Mucosa of rectum (tissue), 2 donors: Measurements from ENCODE around the gene SAMD11.

ENCODE experiments used
- H3K27ac ChIP-seq, 2 donors: one replicate each; pipeline ENCODE4 v1.7.0; 2013; ENCODE audit warnings: inconsistent platforms in 2 of 2, low read depth in 2 of 2, low read length in 2 of 2
- H3K27me3 ChIP-seq, 2 donors: one replicate each; pipeline ENCODE4 v1.7.0; 2013; ENCODE audit warnings: low read length in 2 of 2; ENCODE audit not compliant: control insufficient read depth in 2 of 2, insufficient read depth in 2 of 2
- H3K36me3 ChIP-seq, 2 donors: one replicate each; pipeline ENCODE4 v1.7.0; 2013; ENCODE audit warnings: low read length in 2 of 2; ENCODE audit not compliant: control insufficient read depth in 2 of 2, insufficient read depth in 2 of 2
- H3K4me1 ChIP-seq, 2 donors: one replicate each; pipeline ENCODE4 v1.7.0; 2013; ENCODE audit warnings: low read length in 2 of 2, mild to moderate bottlenecking in 1 of 2; ENCODE audit not compliant: control insufficient read depth in 2 of 2, insufficient read depth in 2 of 2
- H3K4me3 ChIP-seq, 2 donors: one replicate each; pipeline ENCODE4 v1.7.0; 2013; ENCODE audit warnings: low read length in 2 of 2
- H3K9ac ChIP-seq, 2 donors: one replicate each; pipeline ENCODE4 v1.7.0; 2013; ENCODE audit warnings: low read length in 2 of 2, low read depth in 1 of 2, mild to moderate bottlenecking in 1 of 2
- H3K9me3 ChIP-seq, 2 donors: one replicate each; pipeline ENCODE4 v1.7.0; 2013; ENCODE audit warnings: low read length in 2 of 2; ENCODE audit not compliant: control insufficient read depth in 2 of 2
- donor health status: healthy.
- donor health status: Normal muscosa, but diverticular disease.

SAMD11 gene

DNA sequence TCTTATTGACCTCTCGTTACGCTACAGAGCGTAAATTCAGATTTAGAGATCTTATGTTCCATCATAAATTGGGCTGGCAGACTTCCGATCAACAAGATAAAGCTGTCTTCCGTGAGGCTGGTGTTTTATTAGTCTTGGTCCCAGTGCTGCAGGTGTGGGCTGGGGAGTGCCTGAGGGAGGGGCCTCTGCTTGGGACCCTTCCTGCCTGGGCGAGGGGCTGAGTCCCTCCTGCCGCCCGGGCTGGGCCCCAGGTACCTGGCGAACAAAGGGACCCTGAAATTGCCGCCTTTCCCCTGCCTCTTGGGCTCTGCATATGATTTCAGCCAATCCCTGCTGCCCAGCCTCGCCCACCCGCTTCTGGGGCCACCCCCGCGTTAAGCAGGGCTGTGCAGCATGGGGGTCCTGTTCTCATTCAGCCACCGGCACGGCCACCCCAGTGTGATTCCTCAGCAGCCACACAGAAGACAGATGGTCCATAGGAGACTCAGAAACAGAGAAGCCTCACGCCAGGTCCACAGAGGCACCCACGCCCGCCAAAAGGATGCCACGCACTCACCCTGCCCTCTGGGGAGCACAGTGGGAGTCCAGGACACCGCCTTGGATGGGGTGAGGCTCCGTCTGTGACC is 6.1 kb upstream of the SAMD11 start:
- no peak overlapping the region for H3K4me3 ChIP-seq
- no peak overlapping the region for H3K9ac ChIP-seq
- peaks cover 71 to 88% of the 10 kb centered on the region in 2 donors for H3K27me3 ChIP-seq
- H3K36me3 ChIP-seq = no peaks in the 10 kb centered on the region
- no peak overlapping the region for H3K27ac ChIP-seq
- no peaks in the 10 kb centered on the region for H3K9me3 ChIP-seq
- H3K4me1 ChIP-seq = peaks cover 9 to 13% of the 10 kb centered on the region in 2 donors

DNA sequence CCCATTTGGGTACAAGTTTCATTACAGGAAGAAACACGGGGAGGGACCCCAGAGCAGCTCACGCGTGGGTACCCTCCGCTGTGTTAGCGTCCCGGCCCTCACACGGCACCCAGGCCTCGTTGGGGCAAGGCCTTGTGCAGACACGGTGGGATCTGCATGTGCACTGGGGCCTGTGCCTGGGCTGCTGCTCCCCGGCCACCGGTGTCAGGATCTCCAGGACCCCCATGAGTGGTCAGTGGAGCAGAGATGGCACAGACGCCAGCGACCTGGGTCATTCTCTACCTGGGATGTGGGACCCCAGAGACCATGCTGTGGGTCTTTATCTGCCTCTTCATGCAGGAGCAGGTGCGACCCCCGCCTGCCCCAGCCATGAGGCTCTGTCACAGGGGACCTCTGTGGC is 5.4 kb upstream of the SAMD11 start:
- no peaks in the 10 kb centered on the region for H3K9me3 ChIP-seq
- peaks cover 77 to 88% of the 10 kb centered on the region in 2 donors for H3K27me3 ChIP-seq
- H3K4me1 ChIP-seq = peaks cover 14 to 17% of the 10 kb centered on the region in 2 donors
- no peaks in the 10 kb centered on the region for H3K36me3 ChIP-seq
- no peak overlapping the region for H3K27ac ChIP-seq
- no peak overlapping the region for H3K9ac ChIP-seq
- no peak overlapping the region for H3K4me3 ChIP-seq

DNA sequence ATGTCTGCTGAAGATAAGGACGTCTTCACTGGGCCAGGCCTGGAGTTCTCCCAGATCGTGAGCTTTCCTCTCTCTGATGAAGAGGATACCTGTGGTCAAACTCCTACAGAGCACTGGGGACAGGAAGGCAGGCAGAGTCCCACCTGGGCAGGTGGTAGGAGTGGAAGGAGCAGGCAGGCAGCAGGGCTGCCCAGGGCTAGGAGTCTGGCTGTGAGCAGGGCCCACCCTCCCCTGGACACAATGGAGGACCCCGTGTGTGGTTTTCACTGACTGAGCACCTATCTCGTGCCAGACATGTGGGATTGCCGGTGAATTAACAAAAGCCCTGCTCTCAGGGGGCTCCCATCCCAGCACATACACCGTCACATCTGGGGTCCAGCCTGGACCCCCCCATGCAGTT is 4.9 kb upstream of the SAMD11 start:
- no peaks in the 10 kb centered on the region for H3K36me3 ChIP-seq
- H3K27ac ChIP-seq = no peak overlapping the region
- H3K4me3 ChIP-seq = no peak overlapping the region
- peaks cover 78 to 87% of the 10 kb centered on the region in 2 donors for H3K27me3 ChIP-seq
- no peak overlapping the region for H3K9ac ChIP-seq
- H3K9me3 ChIP-seq = no peaks in the 10 kb centered on the region
- H3K4me1 ChIP-seq = peaks cover 16 to 19% of the 10 kb centered on the region in 2 donors

DNA sequence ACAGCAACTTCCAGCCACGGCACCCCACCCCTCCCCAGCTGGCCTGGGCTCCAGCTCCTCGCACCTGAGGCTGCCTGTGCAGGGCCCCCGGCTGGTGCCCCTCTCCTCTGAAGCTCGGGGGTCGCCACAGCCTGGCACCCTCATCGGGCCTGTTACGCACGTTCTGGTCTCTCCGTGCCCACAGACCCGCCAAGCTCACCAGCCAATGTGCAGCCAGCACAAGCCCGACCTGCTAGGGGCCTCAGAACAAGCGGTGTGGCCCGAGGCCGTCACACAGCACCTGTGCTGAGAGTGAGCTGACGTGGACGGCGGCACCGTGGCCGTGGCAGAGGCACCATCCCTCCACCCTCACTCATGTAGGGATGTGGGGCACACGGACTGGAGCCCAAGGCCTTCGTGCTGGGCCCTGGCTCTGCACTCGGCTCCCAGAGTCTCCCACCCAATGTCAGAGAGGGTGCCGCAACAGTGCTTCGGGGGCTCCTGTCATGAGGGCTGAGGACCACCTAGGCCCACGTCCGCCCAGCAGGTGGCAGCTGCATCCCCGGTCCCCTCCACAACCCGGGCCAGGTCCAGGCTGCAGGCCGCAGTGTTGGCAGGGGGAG is 4.4 kb upstream of the SAMD11 start:
- H3K27me3 ChIP-seq = peaks cover 76 to 83% of the 10 kb centered on the region in 2 donors
- H3K27ac ChIP-seq = no peak overlapping the region
- H3K9ac ChIP-seq = no peak overlapping the region
- peaks cover 16 to 21% of the 10 kb centered on the region in 2 donors for H3K4me1 ChIP-seq
- no peaks in the 10 kb centered on the region for H3K36me3 ChIP-seq
- H3K4me3 ChIP-seq = no peak overlapping the region
- no peaks in the 10 kb centered on the region for H3K9me3 ChIP-seq

DNA sequence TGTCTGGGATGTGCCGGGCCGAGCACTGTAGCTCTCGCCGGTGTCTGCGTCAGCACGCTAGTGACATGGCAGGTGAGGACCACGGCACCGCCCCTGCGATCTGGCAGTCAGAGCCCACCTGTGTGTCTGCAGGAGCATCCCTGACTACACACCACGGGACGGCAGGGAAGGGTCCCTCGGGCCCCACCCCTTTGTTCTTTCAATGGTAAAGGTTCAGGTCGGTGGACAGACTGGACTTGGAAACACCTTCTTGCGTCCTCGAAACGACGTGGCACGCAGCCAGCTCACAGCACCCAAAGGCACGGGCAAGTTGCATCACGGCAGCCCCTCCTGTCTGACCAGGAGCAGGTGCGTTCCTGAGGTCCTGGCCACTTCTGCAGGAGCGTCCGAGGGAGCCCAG is 3.7 kb upstream of the SAMD11 start:
- peaks cover 21 to 26% of the 10 kb centered on the region in 2 donors for H3K4me1 ChIP-seq
- H3K27me3 ChIP-seq = peaks cover 73 to 83% of the 10 kb centered on the region in 2 donors
- H3K36me3 ChIP-seq = no peaks in the 10 kb centered on the region
- H3K27ac ChIP-seq = no peak overlapping the region
- H3K4me3 ChIP-seq = no peak overlapping the region
- H3K9ac ChIP-seq = no peak overlapping the region
- no peaks in the 10 kb centered on the region for H3K9me3 ChIP-seq

DNA sequence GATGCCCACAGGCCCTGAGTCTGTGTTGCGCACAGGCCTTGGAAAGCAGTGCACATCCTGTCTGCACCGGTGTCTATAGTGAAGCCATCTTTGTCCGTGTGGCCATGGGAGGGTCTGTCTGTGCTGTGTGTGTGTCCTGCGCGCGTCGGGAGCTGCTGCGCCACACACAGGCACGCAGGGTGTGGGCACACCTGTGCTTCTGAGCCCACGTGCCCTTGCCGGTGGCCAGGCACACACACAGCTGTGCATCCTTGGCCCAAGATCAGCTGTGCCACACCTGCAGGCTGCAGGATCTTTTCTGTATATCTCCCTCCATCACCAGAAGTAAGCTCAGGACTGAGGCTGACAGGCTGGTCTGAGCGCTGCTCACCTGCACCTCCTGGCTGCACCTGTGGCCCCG is 3.2 kb upstream of the SAMD11 start:
- Histone ChIP-seq H3K9me3 (no peaks in the 10 kb centered on the region), H3K4me1 (peaks cover 22 to 26% of the 10 kb centered on the region in 2 donors), H3K4me3 (no peak overlapping the region), H3K27me3 (peaks cover 68 to 78% of the 10 kb centered on the region in 2 donors), H3K9ac (no peak overlapping the region), H3K27ac (no peak overlapping the region), H3K36me3 (no peaks in the 10 kb centered on the region)

DNA sequence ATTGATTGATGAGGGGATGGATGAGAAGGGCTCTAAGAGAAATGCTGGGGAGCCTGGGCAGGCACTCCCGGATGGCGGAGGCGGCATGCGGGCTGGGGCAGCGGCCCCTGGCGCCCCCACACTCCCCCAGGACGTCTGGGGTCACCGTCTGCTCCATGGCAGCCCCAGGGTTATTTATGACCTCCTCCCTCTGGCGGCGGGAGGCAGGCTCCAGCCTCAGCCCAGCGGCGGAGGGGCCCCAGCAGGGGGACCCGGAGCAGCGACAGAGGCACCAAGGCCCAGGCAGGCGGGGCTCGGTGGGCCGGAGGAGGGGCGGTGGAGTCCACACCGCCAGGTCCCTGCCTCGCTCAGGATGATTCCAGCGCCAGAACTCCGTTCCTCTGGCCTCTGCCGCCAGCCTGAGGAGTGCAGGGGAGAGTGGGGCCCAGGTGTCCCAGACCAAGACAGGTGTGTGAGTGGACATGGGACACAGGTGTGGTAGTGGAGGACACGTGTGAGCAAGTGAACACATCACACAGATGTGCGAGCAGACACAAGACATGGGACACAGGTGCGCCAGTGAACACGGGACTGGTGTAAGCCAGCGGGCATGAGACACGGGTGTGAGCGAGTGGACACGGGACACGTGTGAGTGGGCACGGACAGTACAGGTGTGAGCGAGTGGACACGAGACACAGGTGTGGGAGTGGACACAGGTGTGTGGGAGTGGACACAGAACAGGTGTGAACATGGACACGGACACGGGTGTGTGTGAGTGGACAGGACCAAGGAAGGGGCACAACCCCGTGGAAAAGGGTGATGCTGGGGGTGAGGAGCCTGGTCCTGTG is 2.5 kb upstream of the SAMD11 start:
- Histone ChIP-seq H3K4me3 (no peak overlapping the region), H3K9me3 (no peaks in the 10 kb centered on the region), H3K9ac (no peak overlapping the region), H3K27ac (no peak overlapping the region), H3K27me3 (peaks cover 66 to 78% of the 10 kb centered on the region in 2 donors), H3K4me1 (peaks cover 23 to 26% of the 10 kb centered on the region in 2 donors), H3K36me3 (no peaks in the 10 kb centered on the region)

DNA sequence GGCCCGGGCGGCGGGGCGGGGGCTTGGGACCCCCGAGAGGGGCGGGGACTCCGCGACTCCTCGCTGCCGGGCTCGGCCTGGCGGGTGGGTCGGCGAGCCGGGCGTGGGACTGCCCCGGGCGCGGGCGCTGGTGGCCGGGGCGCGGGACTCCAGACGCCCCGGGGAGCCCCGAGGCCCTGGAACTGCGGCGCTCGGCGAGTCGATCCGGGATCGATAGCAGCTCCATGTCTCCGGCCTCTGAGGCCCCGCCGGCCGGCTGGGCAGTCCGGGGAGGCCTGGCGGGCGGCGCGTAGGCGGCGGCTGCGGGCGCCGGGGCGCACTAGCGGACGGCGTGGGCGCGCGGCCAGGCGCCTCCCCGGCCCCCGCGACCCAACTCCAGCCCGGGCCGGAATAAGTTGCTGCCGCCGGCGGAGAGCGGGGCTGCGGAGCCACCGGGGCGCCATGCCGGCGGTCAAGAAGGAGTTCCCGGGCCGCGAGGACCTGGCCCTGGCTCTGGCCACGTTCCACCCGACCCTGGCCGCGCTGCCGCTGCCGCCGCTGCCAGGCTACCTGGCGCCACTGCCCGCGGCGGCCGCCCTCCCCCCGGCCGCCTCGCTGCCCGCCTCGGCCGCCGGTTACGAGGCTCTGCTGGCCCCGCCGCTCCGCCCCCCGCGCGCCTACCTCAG is 400 bp downstream of the SAMD11 start:
- Histone ChIP-seq H3K9ac (no peak overlapping the region), H3K4me3 (peak overlapping the region in 1 of 2 donors; percentile 44), H3K4me1 (peaks cover 23 to 26% of the 10 kb centered on the region in 2 donors), H3K27ac (no peak overlapping the region), H3K9me3 (no peaks in the 10 kb centered on the region), H3K27me3 (peaks cover 60 to 72% of the 10 kb centered on the region in 2 donors), H3K36me3 (no peaks in the 10 kb centered on the region)

DNA sequence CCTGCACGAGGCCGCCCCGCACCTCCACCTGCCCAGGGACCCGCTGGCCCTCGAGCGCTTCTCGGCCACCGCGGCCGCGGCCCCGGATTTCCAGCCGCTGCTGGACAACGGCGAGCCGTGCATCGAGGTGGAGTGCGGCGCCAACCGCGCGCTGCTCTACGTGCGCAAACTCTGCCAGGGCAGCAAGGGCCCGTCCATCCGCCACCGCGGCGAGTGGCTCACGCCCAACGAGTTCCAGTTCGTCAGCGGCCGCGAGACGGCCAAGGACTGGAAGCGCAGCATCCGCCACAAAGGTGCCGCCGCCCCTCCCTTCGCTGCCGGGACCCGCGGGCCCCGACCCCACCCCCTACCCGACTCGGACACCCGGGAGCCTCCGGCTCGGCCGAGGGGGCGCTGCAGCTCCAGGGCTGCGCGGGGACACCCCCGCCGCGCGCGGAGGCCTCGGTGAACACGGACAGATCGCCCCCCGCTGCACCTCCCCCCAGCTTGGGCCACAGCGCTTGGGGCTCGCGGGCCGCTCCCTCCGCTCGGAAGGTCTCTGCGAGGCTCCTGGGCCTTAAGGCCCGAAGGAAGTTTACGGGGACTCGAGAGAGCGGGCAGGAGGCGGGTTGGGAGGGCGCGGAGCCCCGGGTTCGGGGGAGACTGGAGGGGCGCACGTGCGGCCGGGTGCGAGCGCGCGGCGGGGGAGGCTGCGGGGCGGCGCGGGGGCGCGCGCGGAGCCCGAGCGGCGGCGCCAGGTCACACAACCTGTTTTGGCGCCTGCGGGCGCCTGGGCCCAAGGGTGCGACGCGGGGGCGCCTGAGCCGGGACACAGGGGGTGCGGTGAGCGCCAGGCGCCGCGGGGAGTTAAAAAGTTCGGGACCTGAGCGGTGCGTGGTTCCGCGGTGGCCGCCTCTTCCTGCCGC is 1.2 kb downstream of the SAMD11 start:
- H3K27ac ChIP-seq = no peak overlapping the region
- H3K27me3 ChIP-seq = peaks cover 60 to 70% of the 10 kb centered on the region in 2 donors
- H3K36me3 ChIP-seq = no peaks in the 10 kb centered on the region
- H3K9me3 ChIP-seq = no peaks in the 10 kb centered on the region
- peaks cover 23 to 26% of the 10 kb centered on the region in 2 donors for H3K4me1 ChIP-seq
- peak overlapping the region; percentile 37 to 44 for H3K4me3 ChIP-seq
- no peak overlapping the region for H3K9ac ChIP-seq
